ENCODE measurements around the gene PPP4R2. TPM values are rescaled to one million over a fixed set of nuclear protein-coding genes. Genes with fewer than 3 reads are reported as not detected.

Gene PPP4R2
- total and polyA plus RNA-seq, 2 of the 4 experiments (the other 2 are of a cell fraction): 13.5 to 31.4 TPM

DNA sequence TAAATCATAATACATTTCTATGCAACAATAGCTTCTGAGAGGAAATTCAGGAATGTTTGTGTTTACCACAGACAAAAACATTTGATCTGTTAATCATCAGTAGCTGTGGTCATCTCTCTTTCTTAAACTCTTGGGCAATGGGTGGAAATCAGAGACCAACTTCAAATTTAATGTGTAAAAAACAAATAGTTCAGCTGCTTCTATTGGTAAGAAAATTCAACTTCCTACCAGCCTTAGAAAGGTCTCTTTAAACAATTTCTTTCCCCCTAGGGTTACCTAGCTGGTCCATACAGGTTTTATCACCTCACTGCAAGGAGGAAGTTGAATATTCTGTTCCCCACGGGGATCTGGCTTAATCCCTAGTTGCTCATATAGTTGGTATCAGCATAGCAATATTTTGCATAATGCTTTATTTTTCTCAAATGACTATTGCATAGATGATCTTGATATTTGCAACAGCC, 20.3 kb upstream of the PPP4R2 start:
- Histone ChIP-seq H3K4ac (ENCODE audit: low read depth, low read length) (no peak overlapping the region), H3K27me3 (ENCODE audit: control insufficient read depth, insufficient read depth, low read length) (no peaks in the 10 kb centered on the region), H3K18ac (ENCODE audit: low read depth, low read length) (no peak overlapping the region), H2AFZ (replicated peaks; ENCODE audit: low read length, poor library complexity) (no peak overlapping the region), H2BK15ac (ENCODE audit: low read depth, low read length) (no peak overlapping the region), H3K4me3 (ENCODE audit: insufficient read depth, low read depth, low read length) (no peak overlapping the region), H2AK5ac (ENCODE audit: low read depth, low read length) (no peak overlapping the region), H2BK5ac (ENCODE audit: low read depth, low read length, poor library complexity, severe bottlenecking) (no peak overlapping the region), H3K36me3 (ENCODE audit: control insufficient read depth, insufficient read depth, low read length) (peaks cover under 1% of the 10 kb centered on the region; the same call in 1 of the 2 replicates), H3K4me2 (ENCODE audit: low read depth, low read length) (no peak overlapping the region), H2BK120ac (ENCODE audit: low read depth, low read length) (no peak overlapping the region), H3K56ac (ENCODE audit: extremely low read depth, insufficient read depth, low read length) (no peak overlapping the region), H4K20me1 (ENCODE audit: insufficient read depth, low read length) (no peaks in the 10 kb centered on the region), H3K79me1 (ENCODE audit: low read depth in 1 of 2, low read length in 2 of 2) (no peaks in the 10 kb centered on the region), H3K9me1 (ENCODE audit: insufficient read depth, low read length) (no peaks in the 10 kb centered on the region), H4K8ac (ENCODE audit: low read depth in 2 of 2, low read length in 2 of 2) (no peak overlapping the region), H3K14ac (replicated peaks; ENCODE audit: low read depth, low read length) (no peak overlapping the region), H2AK9ac (replicated peaks; ENCODE audit: low read depth, low read length, poor library complexity) (no peak overlapping the region), H4K91ac (ENCODE audit: insufficient read depth, low read depth, low read length) (no peak overlapping the region), H3K23ac (ENCODE audit: low read depth, low read length) (no peak overlapping the region), H3K4me1 (ENCODE audit: control insufficient read depth, insufficient read depth, low read length) (no peaks in the 10 kb centered on the region; the same call in 1 of the 2 replicates), H3K9me3 (ENCODE audit: control insufficient read depth, insufficient read depth, low read length) (no peaks in the 10 kb centered on the region), H3K9ac (ENCODE audit: low read depth, low read length) (no peak overlapping the region), H2BK20ac (ENCODE audit: low read depth, low read length) (no peak overlapping the region), H3K27ac (ENCODE audit: insufficient read depth, low read length) (no peak overlapping the region), H4K5ac (ENCODE audit: low read depth, low read length) (no peak overlapping the region)
- ATAC-seq (ENCODE audit: low read depth) (peak; percentile 49), DNase-seq (peak; percentile 48)
- in situ Hi-C loops (cut with MboI; ENCODE audit: low sequenced_read_pairs): no loop called here
- POLR2A ChIA-PET (ENCODE audit: unreplicated experiment): no interaction called here
- dilution Hi-C loops (cut with HindIII; ENCODE audit: low sequenced_read_pairs, unreplicated experiment): no loop called here
- CTCF ChIA-PET: interaction anchor here (1.0 kb wide), 1 partner anchor 38 kb away, joined by 4 read pairs; no protein-coding TSS in a partner anchor
- BruUV-seq (replicated peaks): no TSS peak
- TF ChIP-seq CEBPB (IDR thresholded peaks at IDR 0.05; ENCODE audit: low read depth, low read length) (peak; percentile 67), CHD1 (IDR thresholded peaks at IDR 0.05; ENCODE audit: low read depth, low read length) (no peak)
- no CpG with 5 or more reads among the region's 1 CpG for WGBS, 2 experiments (ENCODE audit: extremely low coverage in 2 of 2, insufficient read length in 1 of 2)
- intact Hi-C loops (cut with micrococcal nuclease): no loop called here
